ENCODE measurements around the gene TULP1. TPM values are rescaled to one million over a fixed set of nuclear protein-coding genes. Genes with fewer than 3 reads are reported as not detected.
"Not testable (repeated sequence)": the region's sequence is repeated elsewhere in the genome, so short reads cannot be mapped to it uniquely, and the experiment has no call there.

TULP1 gene
- polyA plus RNA-seq, 3 donors: 0.13 to 0.22 TPM; not detected in 1

GRCh38 chr6:35524380-35525020, 11.8 kb upstream of the TULP1 start:
- 89 to 96% (median 92%) methylated on average over 3 of the region's 3 CpGs for WGBS, 3 donors
- no peak overlapping the region for H3K27ac ChIP-seq (ENCODE audit: low read depth, low read length)

- no peak overlapping the region for H3K27ac ChIP-seq (ENCODE audit: low read depth, low read length)
- 28 to 35% (median 31%) methylated on average over 32 of the region's 32 CpGs for WGBS, 3 donors
Observed at GRCh38 chr6:35522660-35523658, 10.3 kb upstream of the TULP1 start.

GRCh38 chr6:35522151-35522550, 9.5 kb upstream of the TULP1 start:
- H3K27ac ChIP-seq (ENCODE audit: low read depth, low read length): no peak overlapping the region
- 66 to 79% (median 70%) methylated on average over 12 of the region's 12 CpGs for WGBS, 3 donors

GRCh38 chr6:35521235-35521634, 8.5 kb upstream of the TULP1 start:
- H3K27ac ChIP-seq (ENCODE audit: low read depth, low read length): no peak overlapping the region
- 94 to 97% (median 95%) methylated on average over 4 of the region's 4 CpGs for WGBS, 3 donors

- no peak overlapping the region for H3K27ac ChIP-seq (ENCODE audit: low read depth, low read length)
- WGBS, 3 donors: 87 to 93% (median 90%) methylated on average over 9 of the region's 9 CpGs
Observed at GRCh38 chr6:35519313-35520015, 6.8 kb upstream of the TULP1 start.

GRCh38 chr6:35518566-35519312, 6.0 kb upstream of the TULP1 start:
- no peak overlapping the region for H3K27ac ChIP-seq (ENCODE audit: low read depth, low read length)
- 93 to 95% (median 94%) methylated on average over 6 of the region's 6 CpGs for WGBS, 3 donors

- 77 to 83% (median 81%) methylated on average over 7 of the region's 7 CpGs for WGBS, 3 donors
- H3K27ac ChIP-seq (ENCODE audit: low read depth, low read length): not testable (repeated sequence)
Observed at GRCh38 chr6:35517978-35518377, 5.3 kb upstream of the TULP1 start.

GRCh38 chr6:35516712-35517111, 4.0 kb upstream of the TULP1 start:
- 59 to 74% (median 65%) methylated on average over 6 of the region's 6 CpGs for WGBS, 3 donors

GRCh38 chr6:35515939-35516338, 3.2 kb upstream of the TULP1 start:
- WGBS, 3 donors: 75 to 91% (median 86%) methylated on average over 6 of the region's 6 CpGs

More at GRCh38 chr6:35516712-35517111, 4.0 kb upstream of the TULP1 start:
- no peak overlapping the region for H3K27ac ChIP-seq (ENCODE audit: low read depth, low read length)

GRCh38 chr6:35514587-35514986, 1.9 kb upstream of the TULP1 start:
- no peak overlapping the region for H3K27ac ChIP-seq (ENCODE audit: low read depth, low read length)
- WGBS, 3 donors: 81 to 90% (median 83%) methylated on average over 4 of the region's 4 CpGs

More at GRCh38 chr6:35515939-35516338, 3.2 kb upstream of the TULP1 start:
- H3K27ac ChIP-seq (ENCODE audit: low read depth, low read length): not testable (repeated sequence)

- WGBS, 3 donors: 5 to 16% (median 9%) methylated on average over 9 to 23 of the region's 26 CpGs
- H3K27ac ChIP-seq (ENCODE audit: low read depth, low read length): no peak overlapping the region
Observed at GRCh38 chr6:35512006-35512405, 690 bp downstream of the TULP1 start.

- no peak overlapping the region for H3K27ac ChIP-seq (ENCODE audit: low read depth, low read length)
- 11 to 19% (median 11%) methylated on average over 29 to 32 of the region's 32 CpGs for WGBS, 3 donors
Observed at GRCh38 chr6:35511562-35511941, 1.1 kb downstream of the TULP1 start.

GRCh38 chr6:35510916-35511561, 1.7 kb downstream of the TULP1 start:
- WGBS, 3 donors: 63 to 78% (median 63%) methylated on average over 5 to 7 of the region's 7 CpGs
- H3K27ac ChIP-seq (ENCODE audit: low read depth, low read length): no peak overlapping the region

- 44 to 70% (median 63%) methylated on average over 5 of the region's 5 CpGs for WGBS, 3 donors
- no peak overlapping the region for H3K27ac ChIP-seq (ENCODE audit: low read depth, low read length)
Observed at GRCh38 chr6:35508542-35508941, 4.2 kb downstream of the TULP1 start.

GRCh38 chr6:35508027-35508426, 4.7 kb downstream of the TULP1 start:
- whole genome bisulfite sequencing, 3 donors: 79 to 86% (median 82%) methylated on average over 2 of the region's 2 CpGs
- H3K27ac ChIP-seq (ENCODE audit: low read depth, low read length): no peak overlapping the region

GRCh38 chr6:35507221-35507620, 5.5 kb downstream of the TULP1 start:
- no peak overlapping the region for H3K27ac ChIP-seq (ENCODE audit: low read depth, low read length)
- WGBS, 3 donors: 90 to 98% (median 91%) methylated on average over 2 of the region's 2 CpGs

- H3K27ac ChIP-seq (ENCODE audit: low read depth, low read length): no peak overlapping the region
- 92 to 98% (median 97%) methylated on average over 3 of the region's 3 CpGs for WGBS, 3 donors
Observed at GRCh38 chr6:35506536-35506935, 6.2 kb downstream of the TULP1 start.

- WGBS, 3 donors: 40 to 58% (median 46%) methylated on average over 20 to 21 of the region's 21 CpGs
- no peak overlapping the region for H3K27ac ChIP-seq (ENCODE audit: low read depth, low read length)
Observed at GRCh38 chr6:35505999-35506412, 6.7 kb downstream of the TULP1 start.
